ENCODE results near the gene CPNE2.
"Not testable (repeated sequence)": the region's sequence is repeated elsewhere in the genome, so short reads cannot be mapped to it uniquely, and the experiment has no call there.

CPNE2 gene

DNA sequence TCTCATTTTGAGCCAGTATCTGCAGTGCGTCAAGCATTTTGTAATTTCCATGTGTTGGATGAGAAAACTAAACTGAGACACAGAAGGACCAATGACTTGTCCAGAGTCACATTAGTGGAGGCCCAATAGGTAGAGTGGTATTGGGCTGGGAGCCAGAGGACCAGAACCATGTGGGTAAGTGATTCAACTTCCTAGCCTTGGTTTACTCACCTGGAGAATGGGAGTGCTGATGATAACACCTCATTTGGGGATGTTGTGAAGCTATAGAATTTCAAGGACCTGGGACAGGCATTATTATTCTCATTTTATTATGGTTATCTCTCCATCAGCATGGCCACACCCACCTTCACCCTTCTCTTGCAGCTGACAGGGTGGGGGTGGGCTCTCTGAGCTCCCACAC lies 8.1 kb downstream of the CPNE2 start:
- peaks cover 29% of the 10 kb centered on the region for H3K4me1 ChIP-seq (ENCODE audit: insufficient read depth, insufficient read length)
- no peak for DNase-seq (ENCODE audit: low read depth, low spot score)
- H3K9ac ChIP-seq (ENCODE audit: insufficient read length, low read depth), result no peak overlapping the region
- peaks cover 15% of the 10 kb centered on the region for H3K36me3 ChIP-seq (ENCODE audit: insufficient read depth, insufficient read length, low read length)
- TF ChIP-seq SUZ12 (IDR thresholded peaks at IDR 0.05; ENCODE audit: extremely low read depth, insufficient read depth, insufficient read length) (no peak), YY1 (IDR thresholded peaks at IDR 0.05; ENCODE audit: insufficient read depth, insufficient read length) (no peak), ZNF274 (IDR thresholded peaks at IDR 0.05; ENCODE audit: low read depth, low read length) (no peak)
- no peaks in the 10 kb centered on the region for H3K27me3 ChIP-seq (ENCODE audit: insufficient read depth, insufficient read length)
- H3K9me3 ChIP-seq (ENCODE audit: insufficient read depth, low read length), result no peaks in the 10 kb centered on the region
- H3K4me3 ChIP-seq (ENCODE audit: insufficient read length, low read depth), result no peak overlapping the region

GRCh38 chr16:57102888-57103851 lies 10.8 kb downstream of the CPNE2 start:
- H3K9me3 ChIP-seq (ENCODE audit: insufficient read depth, low read length), result no peaks in the 10 kb centered on the region
- H3K4me3 ChIP-seq (ENCODE audit: insufficient read length, low read depth), result no peak overlapping the region
- no peak for DNase-seq (ENCODE audit: low read depth, low spot score)
- H3K9ac ChIP-seq (ENCODE audit: insufficient read length, low read depth), result peak overlapping the region; percentile 61
- TF ChIP-seq YY1 (IDR thresholded peaks at IDR 0.05; ENCODE audit: insufficient read depth, insufficient read length) (no peak), SUZ12 (IDR thresholded peaks at IDR 0.05; ENCODE audit: extremely low read depth, insufficient read depth, insufficient read length) (no peak), ZNF274 (IDR thresholded peaks at IDR 0.05; ENCODE audit: low read depth, low read length) (no peak)
- peaks cover 39% of the 10 kb centered on the region for H3K4me1 ChIP-seq (ENCODE audit: insufficient read depth, insufficient read length)
- H3K27me3 ChIP-seq (ENCODE audit: insufficient read depth, insufficient read length), result no peaks in the 10 kb centered on the region
- peaks cover 9% of the 10 kb centered on the region for H3K36me3 ChIP-seq (ENCODE audit: insufficient read depth, insufficient read length, low read length)

GRCh38 chr16:57104706-57105105 lies 12.3 kb downstream of the CPNE2 start:
- peaks cover 9% of the 10 kb centered on the region for H3K36me3 ChIP-seq (ENCODE audit: insufficient read depth, insufficient read length, low read length)
- H3K9me3 ChIP-seq (ENCODE audit: insufficient read depth, low read length), result no peaks in the 10 kb centered on the region
- no peak for DNase-seq (ENCODE audit: low read depth, low spot score)
- no peak for TF ChIP-seq ZNF274 (IDR thresholded peaks at IDR 0.05; ENCODE audit: low read depth, low read length)
- TF ChIP-seq YY1 (IDR thresholded peaks at IDR 0.05; ENCODE audit: insufficient read depth, insufficient read length), result no peak
- TF ChIP-seq SUZ12 (IDR thresholded peaks at IDR 0.05; ENCODE audit: extremely low read depth, insufficient read depth, insufficient read length), result no peak
- peaks cover 38% of the 10 kb centered on the region for H3K4me1 ChIP-seq (ENCODE audit: insufficient read depth, insufficient read length)
- H3K4me3 ChIP-seq (ENCODE audit: insufficient read length, low read depth), result no peak overlapping the region
- H3K27me3 ChIP-seq (ENCODE audit: insufficient read depth, insufficient read length), result no peaks in the 10 kb centered on the region
- no peak overlapping the region for H3K9ac ChIP-seq (ENCODE audit: insufficient read length, low read depth)

DNA sequence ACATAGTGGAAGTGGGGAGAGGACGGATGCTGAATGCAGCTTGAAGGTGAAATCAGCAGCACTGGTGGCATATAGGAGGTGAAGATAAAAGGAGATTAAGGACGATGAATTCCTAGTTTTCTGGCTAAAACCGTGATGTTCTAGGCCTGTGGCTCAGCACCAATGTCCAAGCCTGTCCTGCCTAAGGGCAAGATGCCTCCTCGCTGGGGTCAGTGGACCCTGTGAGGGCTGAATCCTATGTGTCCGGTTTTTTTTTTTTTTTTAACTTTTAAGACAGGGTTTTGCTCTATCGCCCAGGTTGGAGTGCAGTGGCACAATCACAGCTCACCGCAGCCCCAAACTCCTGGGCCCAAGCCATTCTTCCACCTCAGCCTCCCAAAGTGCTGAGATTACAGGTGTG lies 12.8 kb downstream of the CPNE2 start:
- no peak for TF ChIP-seq ZNF274 (IDR thresholded peaks at IDR 0.05; ENCODE audit: low read depth, low read length)
- no peak for TF ChIP-seq SUZ12 (IDR thresholded peaks at IDR 0.05; ENCODE audit: extremely low read depth, insufficient read depth, insufficient read length)
- TF ChIP-seq YY1 (IDR thresholded peaks at IDR 0.05; ENCODE audit: insufficient read depth, insufficient read length), result no peak
- H3K4me1 ChIP-seq (ENCODE audit: insufficient read depth, insufficient read length), result peaks cover 38% of the 10 kb centered on the region

DNA sequence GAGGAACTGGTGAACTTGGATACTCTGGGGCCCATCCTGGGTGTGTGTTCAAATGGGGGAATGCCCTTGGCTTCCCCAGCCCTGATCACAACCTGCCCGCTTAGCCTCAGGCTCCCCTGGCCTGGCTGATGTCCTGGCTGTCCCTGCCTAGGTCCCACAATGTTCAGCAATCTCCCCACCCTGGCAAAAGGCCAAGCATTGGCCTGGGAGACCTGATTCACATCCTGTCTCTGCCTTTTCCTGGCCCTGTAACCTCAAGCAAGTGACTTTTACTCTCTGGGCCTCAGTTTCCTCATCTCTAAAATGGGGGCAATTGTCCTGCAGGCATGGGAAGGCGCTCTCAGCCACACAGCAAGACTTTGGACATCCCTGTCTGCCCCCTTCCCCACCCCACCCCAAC lies 14.4 kb downstream of the CPNE2 start:
- Histone ChIP-seq H3K9ac (ENCODE audit: insufficient read length, low read depth) (no peak overlapping the region), H3K27me3 (ENCODE audit: insufficient read depth, insufficient read length) (no peaks in the 10 kb centered on the region), H3K4me1 (ENCODE audit: insufficient read depth, insufficient read length) (peaks cover 38% of the 10 kb centered on the region), H3K4me3 (ENCODE audit: insufficient read length, low read depth) (no peak overlapping the region), H3K36me3 (ENCODE audit: insufficient read depth, insufficient read length, low read length) (peaks cover 12% of the 10 kb centered on the region), H3K9me3 (ENCODE audit: insufficient read depth, low read length) (no peaks in the 10 kb centered on the region)
- TF ChIP-seq YY1 (IDR thresholded peaks at IDR 0.05; ENCODE audit: insufficient read depth, insufficient read length), result no peak
- TF ChIP-seq SUZ12 (IDR thresholded peaks at IDR 0.05; ENCODE audit: extremely low read depth, insufficient read depth, insufficient read length), result no peak
- no peak for TF ChIP-seq ZNF274 (IDR thresholded peaks at IDR 0.05; ENCODE audit: low read depth, low read length)
- DNase-seq (ENCODE audit: low read depth, low spot score), result no peak

More for the DNA sequence above, 12.8 kb downstream of the CPNE2 start:
- no peak for DNase-seq (ENCODE audit: low read depth, low spot score)
- Histone ChIP-seq H3K36me3 (ENCODE audit: insufficient read depth, insufficient read length, low read length) (peaks cover 9% of the 10 kb centered on the region), H3K9me3 (ENCODE audit: insufficient read depth, low read length) (no peaks in the 10 kb centered on the region), H3K4me3 (ENCODE audit: insufficient read length, low read depth) (no peak overlapping the region), H3K9ac (ENCODE audit: insufficient read length, low read depth) (no peak overlapping the region), H3K27me3 (ENCODE audit: insufficient read depth, insufficient read length) (no peaks in the 10 kb centered on the region)

- TF ChIP-seq SUZ12 (IDR thresholded peaks at IDR 0.05; ENCODE audit: extremely low read depth, insufficient read depth, insufficient read length), result no peak
- no peak for TF ChIP-seq ZNF274 (IDR thresholded peaks at IDR 0.05; ENCODE audit: low read depth, low read length)
- no peak for TF ChIP-seq YY1 (IDR thresholded peaks at IDR 0.05; ENCODE audit: insufficient read depth, insufficient read length)
- Histone ChIP-seq H3K4me1 (ENCODE audit: insufficient read depth, insufficient read length) (peaks cover 42% of the 10 kb centered on the region), H3K9ac (ENCODE audit: insufficient read length, low read depth) (peak overlapping the region; percentile 37), H3K9me3 (ENCODE audit: insufficient read depth, low read length) (no peaks in the 10 kb centered on the region), H3K4me3 (ENCODE audit: insufficient read length, low read depth) (no peak overlapping the region), H3K27me3 (ENCODE audit: insufficient read depth, insufficient read length) (no peaks in the 10 kb centered on the region), H3K36me3 (ENCODE audit: insufficient read depth, insufficient read length, low read length) (peaks cover 12% of the 10 kb centered on the region)
- DNase-seq (ENCODE audit: low read depth, low spot score), result no peak
Measured at GRCh38 chr16:57107321-57107922, 15.0 kb downstream of the CPNE2 start.

DNA sequence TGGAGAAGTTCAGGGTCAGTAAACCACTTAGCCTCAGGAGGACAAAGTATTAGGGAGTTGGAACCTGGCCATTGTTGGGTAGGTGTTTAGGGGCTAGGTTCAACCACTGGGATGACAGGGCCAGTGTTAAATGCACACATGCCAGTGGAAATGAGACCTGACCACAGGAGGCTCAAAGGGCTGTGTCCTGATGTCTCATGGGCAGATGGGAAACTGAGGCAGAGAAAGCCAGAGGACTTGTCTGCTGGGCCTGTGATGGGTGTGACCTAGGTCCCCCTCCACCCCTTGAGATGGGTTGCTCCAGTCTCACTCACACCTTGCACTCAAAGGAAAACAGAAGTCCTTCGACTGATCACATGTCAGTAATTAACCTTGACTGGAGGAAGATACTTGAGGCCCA lies 16.0 kb downstream of the CPNE2 start:
- Histone ChIP-seq H3K9me3 (ENCODE audit: insufficient read depth, low read length) (no peaks in the 10 kb centered on the region), H3K9ac (ENCODE audit: insufficient read length, low read depth) (no peak overlapping the region), H3K4me1 (ENCODE audit: insufficient read depth, insufficient read length) (peaks cover 41% of the 10 kb centered on the region), H3K36me3 (ENCODE audit: insufficient read depth, insufficient read length, low read length) (peaks cover 19% of the 10 kb centered on the region), H3K4me3 (ENCODE audit: insufficient read length, low read depth) (no peak overlapping the region), H3K27me3 (ENCODE audit: insufficient read depth, insufficient read length) (no peaks in the 10 kb centered on the region)
- TF ChIP-seq YY1 (IDR thresholded peaks at IDR 0.05; ENCODE audit: insufficient read depth, insufficient read length) (no peak), ZNF274 (IDR thresholded peaks at IDR 0.05; ENCODE audit: low read depth, low read length) (no peak), SUZ12 (IDR thresholded peaks at IDR 0.05; ENCODE audit: extremely low read depth, insufficient read depth, insufficient read length) (no peak)
- DNase-seq (ENCODE audit: low read depth, low spot score), result no peak

DNA sequence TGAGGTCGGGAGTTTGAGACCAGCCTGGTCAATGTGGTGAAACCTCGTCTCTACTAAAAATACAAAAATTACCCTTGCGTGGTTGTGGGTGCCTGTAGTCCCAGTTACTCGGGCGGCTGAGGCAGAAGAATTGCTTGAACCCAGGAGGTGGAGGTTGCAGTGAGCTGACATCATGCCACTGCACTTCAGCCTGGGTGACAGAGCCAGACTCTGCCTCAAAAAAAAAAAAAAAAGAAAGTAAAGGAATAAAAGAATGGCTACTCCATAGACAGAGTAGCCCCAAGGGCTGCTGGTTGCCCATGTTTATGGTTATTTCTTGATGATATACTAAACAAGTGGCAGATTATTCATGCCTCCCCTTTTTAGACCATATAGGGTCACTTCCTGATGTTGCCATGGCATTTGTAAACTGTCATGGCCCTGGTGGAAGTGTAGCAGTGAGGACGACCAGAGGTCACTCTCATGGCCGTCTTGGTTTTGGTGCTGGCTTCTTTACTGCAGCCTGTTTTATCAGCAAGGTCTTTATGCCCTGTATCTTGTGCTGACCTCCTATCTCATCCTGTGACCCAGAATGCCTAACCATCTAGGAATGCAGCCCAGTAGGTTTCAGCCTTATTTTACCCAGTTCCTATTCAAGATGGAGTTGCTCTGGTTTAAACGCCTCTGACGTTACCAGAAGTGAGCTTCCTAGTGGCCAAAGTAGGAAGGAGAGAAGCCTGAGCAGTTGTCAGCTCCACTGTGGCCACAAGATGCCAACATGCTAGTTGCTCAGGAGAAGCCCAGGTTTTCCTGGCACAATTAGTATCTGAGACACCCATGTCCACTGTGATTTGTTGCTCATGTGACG lies 17.1 kb downstream of the CPNE2 start:
- not testable (repeated sequence) for H3K4me3 ChIP-seq (ENCODE audit: insufficient read length, low read depth); H3K9me3 ChIP-seq (ENCODE audit: insufficient read depth, low read length); DNase-seq (ENCODE audit: low read depth, low spot score); H3K27me3 ChIP-seq (ENCODE audit: insufficient read depth, insufficient read length); H3K9ac ChIP-seq (ENCODE audit: insufficient read length, low read depth)
- H3K36me3 ChIP-seq (ENCODE audit: insufficient read depth, insufficient read length, low read length), result peaks cover 25% of the 10 kb centered on the region
- H3K4me1 ChIP-seq (ENCODE audit: insufficient read depth, insufficient read length), result peaks cover 39% of the 10 kb centered on the region
